Activated gamma-delta T cell (primary cell): ENCODE results near the gene CTAGE1.

ENCODE experiments used
- DNase-seq: peaks from one replicate; lab custom pipeline; 2025; lab: John Stamatoyannopoulos, UW

The CTAGE1 gene

GRCh38 chr18:22391407-22392345 lies 26.0 kb downstream of the CTAGE1 start:
- no peak for DNase-seq

GRCh38 chr18:22387787-22388186 lies 29.9 kb downstream of the CTAGE1 start:
- no peak for DNase-seq

- no peak for DNase-seq
These were observed 30.4 kb downstream of the CTAGE1 start for GRCh38 chr18:22387364-22387763.

DNA sequence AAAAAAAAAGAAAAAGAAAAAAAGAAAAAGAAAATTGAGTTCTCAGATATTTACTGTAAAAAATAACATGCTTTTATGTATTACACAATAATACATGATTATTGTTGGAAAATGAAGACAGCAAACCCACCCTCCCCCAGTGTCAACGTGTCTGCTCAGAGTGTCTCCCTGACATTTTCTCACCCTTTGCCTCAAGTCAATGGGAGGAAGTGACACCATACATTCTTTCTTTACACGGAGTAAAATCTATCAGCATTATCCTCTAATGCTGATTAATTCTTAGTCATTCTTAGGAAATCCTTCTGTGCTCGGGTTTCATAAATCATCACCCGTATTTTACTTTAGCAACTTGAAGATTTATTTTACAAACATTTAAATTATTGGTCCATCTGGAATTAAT lies 32.0 kb downstream of the CTAGE1 start:
- DNase-seq: no peak

DNA sequence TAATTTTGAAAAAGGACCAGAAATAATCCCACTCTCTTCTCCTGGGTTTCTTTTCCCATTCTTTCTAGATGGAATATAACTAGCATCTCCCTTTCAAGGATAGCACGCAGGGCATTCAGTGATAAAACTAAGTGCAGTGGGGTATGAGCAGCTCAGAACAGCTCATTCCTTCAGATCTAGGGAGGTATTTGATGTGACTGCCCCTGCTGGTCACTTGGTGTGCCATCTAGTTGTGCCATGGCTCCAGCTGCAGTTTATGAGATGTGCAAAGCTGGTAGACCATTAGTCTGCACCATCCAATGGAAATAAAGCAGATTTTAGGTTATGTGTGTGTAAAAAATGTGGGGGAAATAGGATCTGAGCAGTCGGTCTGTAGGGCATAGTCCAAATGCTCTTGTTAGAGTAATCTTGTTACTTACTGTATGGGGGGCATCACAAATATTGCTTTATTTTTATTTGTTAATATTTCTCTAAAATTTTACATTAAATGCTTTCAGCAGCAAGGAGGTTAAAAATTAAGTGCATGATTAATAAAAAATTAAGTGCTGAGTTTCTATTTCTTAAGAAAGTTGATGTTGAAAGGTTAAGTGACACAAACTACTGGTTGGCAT lies 38.9 kb downstream of the CTAGE1 start:
- DNase-seq: no peak

DNA sequence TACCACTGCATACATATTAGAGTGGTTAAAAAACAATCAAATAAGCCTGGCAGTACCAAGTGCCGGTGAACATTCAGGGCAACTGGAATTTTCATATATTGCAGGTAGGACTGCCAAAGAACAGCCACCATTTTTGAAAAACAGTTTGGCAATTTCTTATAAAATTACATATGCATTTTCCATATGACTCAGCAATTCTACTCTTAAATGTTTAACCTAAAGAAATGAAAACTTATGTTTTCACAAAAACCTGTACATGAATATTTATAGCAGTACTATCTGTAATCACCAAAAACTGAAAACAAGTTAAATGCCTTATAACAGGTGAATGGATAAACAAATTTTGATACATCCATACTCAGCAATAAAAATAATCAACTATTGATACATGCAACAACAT lies 39.9 kb downstream of the CTAGE1 start:
- DNase-seq: no peak

DNA sequence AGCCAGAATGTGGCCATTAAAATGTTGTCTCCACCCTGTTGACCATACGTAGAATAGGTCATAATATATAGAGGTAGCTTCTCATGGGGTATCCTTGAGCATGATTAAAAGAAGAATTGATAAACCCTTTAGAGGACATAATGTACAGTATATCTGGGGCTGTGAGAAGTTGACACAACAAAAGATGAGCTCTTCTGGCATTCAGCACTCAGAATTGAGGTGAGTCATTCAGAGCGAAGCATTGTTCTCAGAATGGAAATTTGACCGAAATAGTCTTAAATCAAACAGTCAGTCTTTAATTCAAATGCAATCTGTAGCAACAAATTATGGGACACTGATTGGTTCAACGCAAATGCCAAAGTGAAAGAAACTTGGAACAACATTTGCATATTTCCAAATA lies 47.3 kb downstream of the CTAGE1 start:
- DNase-seq: no peak

DNA sequence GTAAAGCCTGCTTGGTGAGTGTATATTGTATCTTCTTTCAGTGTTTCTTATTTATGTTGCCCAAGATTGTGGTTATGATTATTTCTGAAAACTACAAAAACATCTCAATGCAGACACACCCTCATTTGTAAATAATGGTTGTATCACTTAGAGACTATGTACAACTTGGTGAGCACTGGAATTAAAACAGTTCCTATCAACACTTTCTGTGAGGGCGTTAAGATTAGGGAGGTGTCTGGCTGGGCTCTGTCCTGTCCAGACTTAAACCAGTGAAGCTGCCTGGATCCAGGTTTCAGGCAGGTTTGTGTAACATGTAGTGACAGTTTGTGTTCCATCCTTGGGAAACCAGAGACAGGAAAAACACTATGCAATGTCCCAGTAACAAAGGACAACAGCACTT lies 49.7 kb downstream of the CTAGE1 start:
- no peak for DNase-seq

- DNase-seq: no peak
These were observed 50.4 kb downstream of the CTAGE1 start for GRCh38 chr18:22367303-22367702.

DNA sequence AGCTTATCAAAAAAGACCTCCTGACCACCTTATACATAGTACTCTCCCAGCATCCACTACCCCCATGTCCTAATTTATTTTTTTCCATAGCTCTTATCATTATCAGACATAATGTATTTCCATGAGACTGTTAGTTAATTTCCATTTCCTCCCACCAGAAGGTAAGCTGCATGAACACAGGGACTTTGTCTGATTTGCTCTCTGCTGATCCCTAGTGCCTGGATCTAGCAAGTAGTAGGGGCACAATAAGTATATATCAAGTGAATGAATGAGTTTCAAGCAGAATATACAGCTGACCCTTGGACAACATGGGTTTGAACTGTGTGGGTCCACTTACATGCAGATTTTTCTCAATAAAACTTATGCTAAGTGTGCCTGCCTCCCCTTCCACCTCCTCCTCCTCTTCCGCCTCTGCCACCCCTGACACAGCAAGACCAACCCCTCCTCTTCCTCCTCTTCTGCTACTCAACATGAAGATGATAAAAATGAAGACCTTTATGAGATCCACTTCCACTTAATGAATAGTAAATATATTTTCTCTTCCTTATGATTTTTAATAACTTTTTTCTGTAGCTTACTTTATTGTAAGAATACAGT lies 53.8 kb downstream of the CTAGE1 start:
- no peak for DNase-seq
